Trophoblast cell (in vitro differentiated cells and primary cell): Measurements from ENCODE around the gene RNF144B.
A peak's percentile ranks its signal among the peaks of the same experiment; 100 is the strongest.

Experiments
- DNase-seq, 2 donors: peaks; one replicate each; pipeline ENCODE4 v3.0.0-alpha.2; 2016
- H2AFZ ChIP-seq: 2 replicates; pipeline ENCODE4 v1.6.1; 2013; ENCODE audit warnings: low read length, moderate library complexity, mild to moderate bottlenecking; ENCODE audit not compliant: insufficient read depth, poor library complexity
- H2AK5ac ChIP-seq: 2 replicates; pipeline ENCODE4 v1.6.1; 2013; ENCODE audit warnings: mild to moderate bottlenecking, low read length
- H2BK120ac ChIP-seq: 2 replicates; pipeline ENCODE4 v1.6.1; 2013; ENCODE audit warnings: low read length, mild to moderate bottlenecking, moderate library complexity; ENCODE audit not compliant: insufficient read depth, poor library complexity
- H2BK12ac ChIP-seq: 2 replicates; pipeline ENCODE4 v1.6.1; 2013; ENCODE audit warnings: mild to moderate bottlenecking, low read length, moderate library complexity
- H2BK5ac ChIP-seq: 2 replicates; pipeline ENCODE4 v1.6.1; 2013; ENCODE audit warnings: low read length, low read depth, moderate library complexity, mild to moderate bottlenecking; ENCODE audit not compliant: poor library complexity
- H3K14ac ChIP-seq: 2 replicates; pipeline ENCODE4 v1.6.1; 2013; ENCODE audit warnings: mild to moderate bottlenecking, low read length
- H3K18ac ChIP-seq: 2 replicates; pipeline ENCODE4 v1.6.1; 2013; ENCODE audit warnings: mild to moderate bottlenecking, low read length
- H3K23ac ChIP-seq: 2 replicates; pipeline ENCODE4 v1.6.1; 2013; ENCODE audit warnings: low read length
- H3K27ac ChIP-seq: 2 replicates; pipeline ENCODE4 v1.5.1; 2013; ENCODE audit warnings: low read depth, mild to moderate bottlenecking, inconsistent platforms, low read length, moderate library complexity
- H3K27me3 ChIP-seq: 2 replicates; pipeline ENCODE4 v1.6.1; 2013; ENCODE audit warnings: inconsistent platforms, mild to moderate bottlenecking, low read length, moderate library complexity; ENCODE audit not compliant: insufficient read depth
- H3K36me3 ChIP-seq, 2 experiments: 1 replicate in 1 of 2; 2 replicates in 1 of 2; pipeline ENCODE4 v1.6.1; 2013; ENCODE audit warnings: low read length in 2 of 2, mild to moderate bottlenecking in 2 of 2, moderate library complexity in 1 of 2; ENCODE audit not compliant: insufficient read depth in 2 of 2, control insufficient read depth in 1 of 2
- H3K4ac ChIP-seq: 2 replicates; pipeline ENCODE4 v1.6.1; 2013; ENCODE audit warnings: low read depth, mild to moderate bottlenecking, low read length, moderate library complexity
- H3K4me1 ChIP-seq, 2 experiments: 1 replicate in 1 of 2; 2 replicates in 1 of 2; pipeline ENCODE4 v1.6.1; 2013; ENCODE audit warnings: low read length in 2 of 2, mild to moderate bottlenecking in 2 of 2, moderate library complexity in 1 of 2; ENCODE audit not compliant: insufficient read depth in 2 of 2, control insufficient read depth in 1 of 2
- H3K4me2 ChIP-seq: 2 replicates; pipeline ENCODE4 v1.6.1; 2013; ENCODE audit warnings: inconsistent platforms, mild to moderate bottlenecking, low read length, moderate library complexity
- H3K4me3 ChIP-seq: 2 replicates; pipeline ENCODE4 v1.5.1; 2013; ENCODE audit warnings: mild to moderate bottlenecking, low read depth, low read length, inconsistent platforms
- H3K79me1 ChIP-seq: one replicate; pipeline ENCODE4 v1.6.1; 2013; ENCODE audit warnings: low read length
- H3K79me2 ChIP-seq: 2 replicates; pipeline ENCODE4 v1.6.1; 2013; ENCODE audit warnings: low read length, mild to moderate bottlenecking; ENCODE audit not compliant: control insufficient read depth, insufficient read depth, poor library complexity
- H3K9ac ChIP-seq: 2 replicates; pipeline ENCODE4 v1.6.1; 2013; ENCODE audit warnings: mild to moderate bottlenecking, low read length
- H3K9me3 ChIP-seq: 2 replicates; pipeline ENCODE4 v1.6.1; 2013; ENCODE audit warnings: low read depth, mild to moderate bottlenecking, control low read depth, inconsistent platforms, low read length; ENCODE audit not compliant: insufficient read depth
- H4K12ac ChIP-seq: 2 replicates; pipeline ENCODE4 v1.6.1; 2013; ENCODE audit warnings: low read depth, mild to moderate bottlenecking, low read length, moderate library complexity
- H4K8ac ChIP-seq: 2 replicates; pipeline ENCODE4 v1.6.1; 2013; ENCODE audit warnings: low read depth, mild to moderate bottlenecking, low read length, moderate library complexity
- H4K91ac ChIP-seq: one replicate; pipeline ENCODE4 v1.6.1; 2013; ENCODE audit warnings: low read depth, mild to moderate bottlenecking, low read length, moderate library complexity
- WGBS: extraction: QIAGEN DNeasy Blood & Tissue Kit; methylation state at CpG from one replicate; pipeline ENCODE4 v1.1.7; 2013; ENCODE audit warnings: missing lambda C conversion rate; ENCODE audit not compliant: insufficient read length, insufficient coverage; ENCODE audit errors: extremely low coverage; 5-methylcytosine and 5-hydroxymethylcytosine counted together

RNF144B gene

DNA sequence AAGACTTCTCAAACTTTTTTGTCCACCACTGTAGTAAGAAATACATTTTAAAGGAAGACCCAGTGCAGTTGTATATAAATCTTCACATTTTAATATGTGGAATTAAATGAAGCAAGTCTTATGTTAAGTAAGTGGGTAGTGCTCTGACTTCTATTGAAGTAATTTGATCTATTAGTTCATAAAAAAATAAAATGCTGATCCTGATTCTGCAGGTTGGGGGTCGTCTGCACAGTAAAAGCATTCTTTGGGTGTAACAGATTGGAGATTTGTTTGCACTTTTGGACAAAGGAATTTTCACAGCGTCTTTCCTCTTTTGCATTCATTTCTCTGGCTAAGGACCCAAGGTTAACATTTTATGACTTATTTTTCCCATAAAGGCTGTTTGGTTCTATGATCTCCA lies 106.8 kb downstream of the RNF144B start:
- H3K18ac ChIP-seq: no peak overlapping the region
- no peak overlapping the region for H4K8ac ChIP-seq
- no peak overlapping the region for H3K4ac ChIP-seq
- no peak overlapping the region for H2AFZ ChIP-seq
- H2BK12ac ChIP-seq: no peak overlapping the region
- H4K91ac ChIP-seq: no peak overlapping the region
- no peak overlapping the region for H3K27ac ChIP-seq
- no peak overlapping the region for H3K4me2 ChIP-seq
- no peak overlapping the region for H2BK5ac ChIP-seq
- H3K79me2 ChIP-seq: no peaks in the 10 kb centered on the region
- H3K14ac ChIP-seq: no peak overlapping the region
- WGBS: no CpG with 5 or more reads among the region's 2 CpGs
- no peaks in the 10 kb centered on the region for H3K27me3 ChIP-seq
- DNase-seq: no peak
- H2AK5ac ChIP-seq: no peak overlapping the region
- no peak overlapping the region for H3K4me3 ChIP-seq
- H3K9ac ChIP-seq: no peak overlapping the region
- H3K9me3 ChIP-seq: no peaks in the 10 kb centered on the region
- H4K12ac ChIP-seq: no peak overlapping the region
- H3K79me1 ChIP-seq: no peaks in the 10 kb centered on the region
- H3K23ac ChIP-seq: no peak overlapping the region
- H3K36me3 ChIP-seq: no peaks in the 10 kb centered on the region
- peaks cover 3 to 5% of the 10 kb centered on the region in 2 experiments for H3K4me1 ChIP-seq
- H2BK120ac ChIP-seq: no peak overlapping the region

- H3K36me3 ChIP-seq: no peaks in the 10 kb centered on the region
- no peak overlapping the region for H2AFZ ChIP-seq
- H4K8ac ChIP-seq: no peak overlapping the region
- no peak overlapping the region for H3K4me3 ChIP-seq
- no peaks in the 10 kb centered on the region for H3K27me3 ChIP-seq
- H3K9me3 ChIP-seq: no peaks in the 10 kb centered on the region
- H3K4ac ChIP-seq: no peak overlapping the region
- peaks cover 3 to 5% of the 10 kb centered on the region in 2 experiments for H3K4me1 ChIP-seq
- H3K18ac ChIP-seq: no peak overlapping the region
- no peak overlapping the region for H3K23ac ChIP-seq
- H2BK120ac ChIP-seq: no peak overlapping the region
- H3K4me2 ChIP-seq: no peak overlapping the region
- no peaks in the 10 kb centered on the region for H3K79me2 ChIP-seq
- H4K91ac ChIP-seq: no peak overlapping the region
- H3K79me1 ChIP-seq: no peaks in the 10 kb centered on the region
- no peak overlapping the region for H3K14ac ChIP-seq
- H2AK5ac ChIP-seq: no peak overlapping the region
- no peak overlapping the region for H3K9ac ChIP-seq
- DNase-seq: no peak
- no peak overlapping the region for H4K12ac ChIP-seq
- WGBS: no CpG with 5 or more reads among the region's 2 CpGs
- no peak overlapping the region for H2BK5ac ChIP-seq
- no peak overlapping the region for H2BK12ac ChIP-seq
- no peak overlapping the region for H3K27ac ChIP-seq
Observed at GRCh38 chr6:18495236-18495635, 108.1 kb downstream of the RNF144B start.

DNA sequence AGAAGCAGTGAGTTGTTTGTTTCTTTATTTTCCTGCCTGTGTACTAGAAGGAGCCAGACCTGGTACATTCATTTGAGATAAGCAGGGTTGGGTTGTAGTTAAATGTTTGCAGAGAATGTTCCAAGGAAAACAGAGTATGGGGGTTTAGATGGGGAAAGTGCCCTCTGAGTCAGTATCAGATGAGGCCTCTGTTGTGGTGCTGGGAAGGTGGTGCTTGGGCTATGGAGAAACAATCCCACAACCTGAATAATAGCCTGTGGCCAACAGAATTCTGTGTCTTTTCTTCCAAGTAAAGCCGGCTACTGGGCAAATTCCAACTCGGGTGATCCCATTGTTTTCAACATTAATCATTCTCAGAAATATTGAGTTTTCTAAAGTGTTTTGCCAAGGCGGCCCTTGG lies 109.3 kb downstream of the RNF144B start:
- H3K4me3 ChIP-seq: no peak overlapping the region
- no peak overlapping the region for H2BK12ac ChIP-seq
- H3K9me3 ChIP-seq: no peaks in the 10 kb centered on the region
- H4K91ac ChIP-seq: no peak overlapping the region
- no peaks in the 10 kb centered on the region for H3K79me1 ChIP-seq
- H3K4me1 ChIP-seq: peaks cover 1 to 3% of the 10 kb centered on the region in 2 experiments
- H3K9ac ChIP-seq: no peak overlapping the region
- H2AFZ ChIP-seq: no peak overlapping the region
- no peak overlapping the region for H3K4ac ChIP-seq
- no peak overlapping the region for H3K18ac ChIP-seq
- H3K79me2 ChIP-seq: no peaks in the 10 kb centered on the region
- H4K12ac ChIP-seq: no peak overlapping the region
- H2AK5ac ChIP-seq: no peak overlapping the region
- H3K4me2 ChIP-seq: no peak overlapping the region
- H2BK5ac ChIP-seq: no peak overlapping the region
- WGBS: no CpG with 5 or more reads among the region's 3 CpGs
- H3K27ac ChIP-seq: no peak overlapping the region
- no peak overlapping the region for H3K14ac ChIP-seq
- no peak overlapping the region for H4K8ac ChIP-seq
- no peaks in the 10 kb centered on the region for H3K27me3 ChIP-seq
- no peak overlapping the region for H2BK120ac ChIP-seq
- H3K23ac ChIP-seq: no peak overlapping the region
- no peak for DNase-seq
- no peaks in the 10 kb centered on the region for H3K36me3 ChIP-seq

DNA sequence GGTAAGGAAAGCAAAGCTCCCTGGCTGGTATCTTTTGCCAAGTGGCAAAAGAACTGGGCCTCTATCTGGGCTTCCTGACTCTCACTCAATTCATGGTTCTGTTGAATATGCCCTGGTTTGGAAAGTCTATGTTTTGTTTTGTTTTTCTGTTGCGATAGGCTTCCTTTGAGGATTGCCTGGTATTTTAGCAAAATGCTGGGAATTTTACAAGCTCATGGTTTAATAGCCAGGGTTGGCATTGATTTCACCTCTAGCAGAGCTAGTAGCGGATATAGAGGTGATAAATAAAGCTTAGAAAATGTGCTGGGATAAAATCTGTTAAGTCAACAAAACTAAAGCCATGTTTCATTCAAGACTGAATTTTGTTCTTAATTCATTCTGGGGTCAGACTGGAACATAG lies 109.9 kb downstream of the RNF144B start:
- H3K4me2 ChIP-seq: no peak overlapping the region
- H4K8ac ChIP-seq: no peak overlapping the region
- H3K23ac ChIP-seq: no peak overlapping the region
- H3K4me1 ChIP-seq: peaks cover 0 to 2% of the 10 kb centered on the region in 2 experiments
- no peak overlapping the region for H2BK5ac ChIP-seq
- peak in 1 of 2 donors; percentile 63 for DNase-seq
- no peaks in the 10 kb centered on the region for H3K9me3 ChIP-seq
- H4K12ac ChIP-seq: no peak overlapping the region
- no peaks in the 10 kb centered on the region for H3K79me1 ChIP-seq
- no peak overlapping the region for H3K27ac ChIP-seq
- no peak overlapping the region for H3K9ac ChIP-seq
- no peak overlapping the region for H3K4me3 ChIP-seq
- no peak overlapping the region for H2AFZ ChIP-seq
- no CpG with 5 or more reads among the region's 2 CpGs for WGBS
- no peak overlapping the region for H2BK12ac ChIP-seq
- no peak overlapping the region for H3K18ac ChIP-seq
- no peaks in the 10 kb centered on the region for H3K36me3 ChIP-seq
- no peaks in the 10 kb centered on the region for H3K79me2 ChIP-seq
- no peak overlapping the region for H4K91ac ChIP-seq
- H2AK5ac ChIP-seq: no peak overlapping the region
- no peak overlapping the region for H3K14ac ChIP-seq
- H3K27me3 ChIP-seq: no peaks in the 10 kb centered on the region
- H2BK120ac ChIP-seq: no peak overlapping the region
- no peak overlapping the region for H3K4ac ChIP-seq
